HepG2 (cell line): ENCODE measurements around the gene OTOP2. TPM values are rescaled to one million over a fixed set of nuclear protein-coding genes. Genes with fewer than 3 reads are reported as not detected.
A peak's percentile ranks its signal among the peaks of the same experiment; 100 is the strongest.

Source experiments
- ARHGAP35 ChIP-seq: sonication (generic); formaldehyde crosslinking; IDR thresholded peaks from 2 replicates; pipeline ENCODE4 v1.9.0; 2022; ENCODE audit warnings: mild to moderate bottlenecking, inconsistent platforms, moderate library complexity, missing genetic modification reagents, borderline replicate concordance
- BRCA1 ChIP-seq: sonication (generic); formaldehyde crosslinking; IDR thresholded peaks from 2 replicates; pipeline ENCODE4 v1.4.0; 2020; ENCODE audit warnings: missing genetic modification reagents
- CREM ChIP-seq, 2 experiments: sonication (generic) in 1 of 2; formaldehyde crosslinking in 1 of 2; IDR thresholded peaks; 2 replicates each; pipeline versions ENCODE4 v1.4.0 to v1.6.1; 2016 to 2020; ENCODE audit warnings: antibody characterized with exemption in 1 of 2, mild to moderate bottlenecking in 1 of 2, missing genetic modification reagents in 1 of 2
- E2F5 ChIP-seq: sonication (generic); formaldehyde crosslinking; conservative IDR thresholded peaks from 2 replicates; pipeline ENCODE4 v1.4.0; 2020; ENCODE audit warnings: missing genetic modification reagents
- FOXC1 ChIP-seq: sonication (generic); formaldehyde crosslinking; IDR thresholded peaks from 2 replicates; pipeline ENCODE4 v1.8.0; 2022; ENCODE audit warnings: mild to moderate bottlenecking, missing genetic modification reagents, borderline replicate concordance
- IKZF4 ChIP-seq: sonication (generic); formaldehyde crosslinking; IDR thresholded peaks from 2 replicates; pipeline ENCODE4 v1.5.1; 2020; ENCODE audit warnings: borderline replicate concordance, mild to moderate bottlenecking, low read depth, missing genetic modification reagents; ENCODE audit errors: not compliant biosample characterization
- MEIS1 ChIP-seq: sonication (generic); formaldehyde crosslinking; IDR thresholded peaks from 2 replicates; pipeline ENCODE4 v1.9.0; 2021; ENCODE audit warnings: mild to moderate bottlenecking, missing genetic modification reagents, moderate library complexity, borderline replicate concordance
- MIER3 ChIP-seq: IDR thresholded peaks from 2 replicates; pipeline ENCODE4 v1.6.1; 2016; ENCODE audit warnings: missing compliant biosample characterization, borderline replicate concordance
- RAD21 ChIP-seq: fragments of 450-650 bp; formaldehyde crosslinking; IDR thresholded peaks from 2 replicates; pipeline ENCODE4 v1.5.0; 2020; ENCODE audit warnings: mild to moderate bottlenecking
- TGIF2 ChIP-seq: IDR thresholded peaks from 2 replicates; pipeline ENCODE4 v1.6.1; 2016; ENCODE audit warnings: control low read depth, missing compliant biosample characterization
- TOPORS ChIP-seq: sonication (generic); formaldehyde crosslinking; IDR thresholded peaks from 2 replicates; pipeline ENCODE4 v1.8.0; 2023; ENCODE audit warnings: mild to moderate bottlenecking, missing genetic modification reagents
- ZNF253 ChIP-seq: sonication (generic); formaldehyde crosslinking; IDR thresholded peaks from 2 replicates; pipeline ENCODE4 v1.8.0; 2022; ENCODE audit warnings: mild to moderate bottlenecking, missing genetic modification reagents, borderline replicate concordance
- ZNF546 ChIP-seq: sonication (generic); formaldehyde crosslinking; conservative IDR thresholded peaks from 2 replicates; pipeline ENCODE4 v1.8.1; 2023; ENCODE audit warnings: mild to moderate bottlenecking, missing genetic modification reagents
- ZNF761 ChIP-seq: sonication (generic); formaldehyde crosslinking; conservative IDR thresholded peaks from 2 replicates; pipeline ENCODE4 v1.4.0; 2020; ENCODE audit warnings: mild to moderate bottlenecking, missing genetic modification reagents
- polyA plus RNA-seq, 8 experiments: library from polyadenylated mRNA; depleted of rRNA in 3 of 8; stranded (reverse) in 7 of 8; unstranded in 1 of 8; fragments of >200 nt; fragmentation: Illumina TruSeq in 4 of 8; extraction: Trizol in 4 of 8; gene quantifications; 2 replicates each; pipeline versions ENCODE4 v1.2.1 to v1.2.3, GENCODE V29; 2011 to 2016; ENCODE audit warnings: low read depth in 4 of 8, missing spikeins in 1 of 8, mixed read lengths in 1 of 8; ENCODE audit not compliant: insufficient read depth in 1 of 8
- total RNA-seq, 5 experiments: library from RNA; depleted of rRNA; stranded (reverse); fragments of >200 nt; fragmentation: Illumina TruSeq; extraction: Trizol; gene quantifications; 2 replicates each; pipeline ENCODE4 v1.2.3, GENCODE V29; 2016; ENCODE audit warnings: low read depth in 1 of 5
- TF ChIP-seq, protein P1 (sequence below): IDR thresholded peaks from 2 replicates; pipeline ENCODE4 v1.4.0; 2020; ENCODE audit warnings: mild to moderate bottlenecking, missing genetic modification reagents
- TF ChIP-seq, protein P2 (sequence below), 2 experiments: sonication (generic) in 1 of 2; formaldehyde crosslinking in 1 of 2; IDR thresholded peaks; 2 replicates each; pipeline versions ENCODE4 v1.6.1 to v1.9.0; 2014 to 2022; ENCODE audit warnings: antibody characterized with exemption in 1 of 2, borderline replicate concordance in 1 of 2, inconsistent platforms in 1 of 2, low read depth in 1 of 2, missing genetic modification reagents in 1 of 2

Gene OTOP2
- total and polyA plus RNA-seq, 2 of the 13 experiments (the other 11 are each of a cell fraction or from before 2014, with no cell fraction given) = not detected

DNA sequence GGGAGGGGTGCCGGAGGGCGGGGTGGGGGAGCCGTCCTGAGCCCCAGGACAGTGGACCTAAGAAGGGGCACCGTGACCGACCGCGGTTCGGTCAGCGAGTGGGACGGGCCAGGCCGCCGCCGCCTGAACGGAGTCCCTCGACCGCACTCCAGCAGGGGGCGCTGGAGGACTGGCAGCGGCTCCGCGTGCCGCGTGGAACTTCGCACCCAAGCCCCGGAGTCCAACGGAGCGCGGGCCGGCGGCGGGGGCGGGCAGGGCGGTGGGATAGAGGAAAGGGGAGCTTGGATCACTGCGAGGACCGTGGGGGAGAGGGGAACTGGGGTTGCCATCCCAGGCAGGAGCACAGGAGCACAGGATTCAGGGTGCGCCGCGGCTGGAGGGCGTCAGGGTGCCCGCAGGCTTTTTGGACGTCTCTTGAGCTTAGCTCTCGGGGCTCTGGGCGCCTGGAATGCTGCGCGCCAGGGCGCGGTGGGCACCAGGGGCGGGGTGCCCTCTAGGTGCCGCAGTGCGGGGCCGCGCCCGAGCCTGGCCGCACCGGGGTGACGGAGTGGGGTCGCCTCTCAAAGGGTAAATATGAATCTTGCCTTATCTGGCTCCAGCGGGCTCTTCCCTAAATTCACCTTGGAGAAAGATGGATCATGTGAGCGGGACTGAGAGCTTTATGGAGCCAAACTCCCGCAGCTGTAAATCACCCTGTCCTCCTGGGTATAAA lies 379 bp upstream of the OTOP2 start (continued):
- TF ChIP-seq RAD21 (CRISPR knock-in tag) (peak; percentile 89), TOPORS (CRISPR knock-in tag) (0 out of 2 replicates have a peak, but pooled peaks have one; percentile 48), ZNF761 (no peak), MIER3 (CRISPR knock-in tag) (no peak), IKZF4 (CRISPR knock-in tag) (peak; percentile 66), ZNF546 (0 out of 2 replicates have a peak, but pooled peaks have one; percentile 31), BRCA1 (CRISPR knock-in tag) (no peak), ZNF253 (CRISPR knock-in tag) (0 out of 2 replicates have a peak, but pooled peaks have one; percentile 47), MEIS1 (CRISPR knock-in tag) (no peak), FOXC1 (CRISPR knock-in tag) (peak; percentile 66), TGIF2 (CRISPR knock-in tag) (0 out of 2 replicates have a peak, but pooled peaks have one; percentile 65), ARHGAP35 (CRISPR knock-in tag) (no peak), CREM (IDR thresholded peaks at IDR 0.05) (no peak), CREM (CRISPR knock-in tag; IDR thresholded peaks at IDR 0.05) (no peak), E2F5 (CRISPR knock-in tag) (no peak)
- TF ChIP-seq, protein P1, sequence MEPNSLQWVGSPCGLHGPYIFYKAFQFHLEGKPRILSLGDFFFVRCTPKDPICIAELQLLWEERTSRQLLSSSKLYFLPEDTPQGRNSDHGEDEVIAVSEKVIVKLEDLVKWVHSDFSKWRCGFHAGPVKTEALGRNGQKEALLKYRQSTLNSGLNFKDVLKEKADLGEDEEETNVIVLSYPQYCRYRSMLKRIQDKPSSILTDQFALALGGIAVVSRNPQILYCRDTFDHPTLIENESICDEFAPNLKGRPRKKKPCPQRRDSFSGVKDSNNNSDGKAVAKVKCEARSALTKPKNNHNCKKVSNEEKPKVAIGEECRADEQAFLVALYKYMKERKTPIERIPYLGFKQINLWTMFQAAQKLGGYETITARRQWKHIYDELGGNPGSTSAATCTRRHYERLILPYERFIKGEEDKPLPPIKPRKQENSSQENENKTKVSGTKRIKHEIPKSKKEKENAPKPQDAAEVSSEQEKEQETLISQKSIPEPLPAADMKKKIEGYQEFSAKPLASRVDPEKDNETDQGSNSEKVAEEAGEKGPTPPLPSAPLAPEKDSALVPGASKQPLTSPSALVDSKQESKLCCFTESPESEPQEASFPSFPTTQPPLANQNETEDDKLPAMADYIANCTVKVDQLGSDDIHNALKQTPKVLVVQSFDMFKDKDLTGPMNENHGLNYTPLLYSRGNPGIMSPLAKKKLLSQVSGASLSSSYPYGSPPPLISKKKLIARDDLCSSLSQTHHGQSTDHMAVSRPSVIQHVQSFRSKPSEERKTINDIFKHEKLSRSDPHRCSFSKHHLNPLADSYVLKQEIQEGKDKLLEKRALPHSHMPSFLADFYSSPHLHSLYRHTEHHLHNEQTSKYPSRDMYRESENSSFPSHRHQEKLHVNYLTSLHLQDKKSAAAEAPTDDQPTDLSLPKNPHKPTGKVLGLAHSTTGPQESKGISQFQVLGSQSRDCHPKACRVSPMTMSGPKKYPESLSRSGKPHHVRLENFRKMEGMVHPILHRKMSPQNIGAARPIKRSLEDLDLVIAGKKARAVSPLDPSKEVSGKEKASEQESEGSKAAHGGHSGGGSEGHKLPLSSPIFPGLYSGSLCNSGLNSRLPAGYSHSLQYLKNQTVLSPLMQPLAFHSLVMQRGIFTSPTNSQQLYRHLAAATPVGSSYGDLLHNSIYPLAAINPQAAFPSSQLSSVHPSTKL (CRISPR knock-in tag) = peak; percentile 36; the same call in 1 of the 2 replicates
- TF ChIP-seq, protein P2, sequence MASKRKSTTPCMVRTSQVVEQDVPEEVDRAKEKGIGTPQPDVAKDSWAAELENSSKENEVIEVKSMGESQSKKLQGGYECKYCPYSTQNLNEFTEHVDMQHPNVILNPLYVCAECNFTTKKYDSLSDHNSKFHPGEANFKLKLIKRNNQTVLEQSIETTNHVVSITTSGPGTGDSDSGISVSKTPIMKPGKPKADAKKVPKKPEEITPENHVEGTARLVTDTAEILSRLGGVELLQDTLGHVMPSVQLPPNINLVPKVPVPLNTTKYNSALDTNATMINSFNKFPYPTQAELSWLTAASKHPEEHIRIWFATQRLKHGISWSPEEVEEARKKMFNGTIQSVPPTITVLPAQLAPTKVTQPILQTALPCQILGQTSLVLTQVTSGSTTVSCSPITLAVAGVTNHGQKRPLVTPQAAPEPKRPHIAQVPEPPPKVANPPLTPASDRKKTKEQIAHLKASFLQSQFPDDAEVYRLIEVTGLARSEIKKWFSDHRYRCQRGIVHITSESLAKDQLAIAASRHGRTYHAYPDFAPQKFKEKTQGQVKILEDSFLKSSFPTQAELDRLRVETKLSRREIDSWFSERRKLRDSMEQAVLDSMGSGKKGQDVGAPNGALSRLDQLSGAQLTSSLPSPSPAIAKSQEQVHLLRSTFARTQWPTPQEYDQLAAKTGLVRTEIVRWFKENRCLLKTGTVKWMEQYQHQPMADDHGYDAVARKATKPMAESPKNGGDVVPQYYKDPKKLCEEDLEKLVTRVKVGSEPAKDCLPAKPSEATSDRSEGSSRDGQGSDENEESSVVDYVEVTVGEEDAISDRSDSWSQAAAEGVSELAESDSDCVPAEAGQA (IDR thresholded peaks at IDR 0.05; ENCODE audit: low read depth) = no peak
- TF ChIP-seq, protein P2 (CRISPR knock-in tag; IDR thresholded peaks at IDR 0.05; ENCODE audit: borderline replicate concordance) = no peak
